ENCODE data around the gene ZNF770.

ZNF770 gene

GRCh38 chr15:35007397-35007796 is 19.3 kb upstream of the ZNF770 start:
- Histone ChIP-seq H3K27me3 (ENCODE audit: insufficient read depth, poor library complexity, severe bottlenecking) (no peaks in the 10 kb centered on the region), H3K4me3 (replicated peaks; ENCODE audit: insufficient read depth, low read length) (no peak overlapping the region), H3K27ac (replicated peaks) (no peak overlapping the region)
- DNase-seq (ENCODE audit: low read depth in 1 of 2, low spot score in 1 of 2): no peak
- TF ChIP-seq, protein P1, sequence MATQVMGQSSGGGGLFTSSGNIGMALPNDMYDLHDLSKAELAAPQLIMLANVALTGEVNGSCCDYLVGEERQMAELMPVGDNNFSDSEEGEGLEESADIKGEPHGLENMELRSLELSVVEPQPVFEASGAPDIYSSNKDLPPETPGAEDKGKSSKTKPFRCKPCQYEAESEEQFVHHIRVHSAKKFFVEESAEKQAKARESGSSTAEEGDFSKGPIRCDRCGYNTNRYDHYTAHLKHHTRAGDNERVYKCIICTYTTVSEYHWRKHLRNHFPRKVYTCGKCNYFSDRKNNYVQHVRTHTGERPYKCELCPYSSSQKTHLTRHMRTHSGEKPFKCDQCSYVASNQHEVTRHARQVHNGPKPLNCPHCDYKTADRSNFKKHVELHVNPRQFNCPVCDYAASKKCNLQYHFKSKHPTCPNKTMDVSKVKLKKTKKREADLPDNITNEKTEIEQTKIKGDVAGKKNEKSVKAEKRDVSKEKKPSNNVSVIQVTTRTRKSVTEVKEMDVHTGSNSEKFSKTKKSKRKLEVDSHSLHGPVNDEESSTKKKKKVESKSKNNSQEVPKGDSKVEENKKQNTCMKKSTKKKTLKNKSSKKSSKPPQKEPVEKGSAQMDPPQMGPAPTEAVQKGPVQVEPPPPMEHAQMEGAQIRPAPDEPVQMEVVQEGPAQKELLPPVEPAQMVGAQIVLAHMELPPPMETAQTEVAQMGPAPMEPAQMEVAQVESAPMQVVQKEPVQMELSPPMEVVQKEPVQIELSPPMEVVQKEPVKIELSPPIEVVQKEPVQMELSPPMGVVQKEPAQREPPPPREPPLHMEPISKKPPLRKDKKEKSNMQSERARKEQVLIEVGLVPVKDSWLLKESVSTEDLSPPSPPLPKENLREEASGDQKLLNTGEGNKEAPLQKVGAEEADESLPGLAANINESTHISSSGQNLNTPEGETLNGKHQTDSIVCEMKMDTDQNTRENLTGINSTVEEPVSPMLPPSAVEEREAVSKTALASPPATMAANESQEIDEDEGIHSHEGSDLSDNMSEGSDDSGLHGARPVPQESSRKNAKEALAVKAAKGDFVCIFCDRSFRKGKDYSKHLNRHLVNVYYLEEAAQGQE (IDR thresholded peaks at IDR 0.05; ENCODE audit: insufficient replicate concordance, low read depth): no peak
- TF ChIP-seq SPI1 (IDR thresholded peaks at IDR 0.05; ENCODE audit: borderline replicate concordance, low read depth) (no peak), CTCF (IDR thresholded peaks at IDR 0.05; ENCODE audit: insufficient read depth, low read length) (no peak), POLR2AphosphoS5 (IDR thresholded peaks at IDR 0.05; ENCODE audit: low read depth) (no peak), GABPA (IDR thresholded peaks at IDR 0.05; ENCODE audit: low read depth) (no peak)

GRCh38 chr15:35005933-35006332 is 17.8 kb upstream of the ZNF770 start:
- H3K4me3 ChIP-seq (replicated peaks; ENCODE audit: insufficient read depth, low read length): no peak overlapping the region
- TF ChIP-seq POLR2AphosphoS5 (IDR thresholded peaks at IDR 0.05; ENCODE audit: low read depth) (no peak), SPI1 (IDR thresholded peaks at IDR 0.05; ENCODE audit: borderline replicate concordance, low read depth) (no peak), CTCF (IDR thresholded peaks at IDR 0.05; ENCODE audit: insufficient read depth, low read length) (no peak), GABPA (IDR thresholded peaks at IDR 0.05; ENCODE audit: low read depth) (no peak)
- TF ChIP-seq, protein P1 (IDR thresholded peaks at IDR 0.05; ENCODE audit: insufficient replicate concordance, low read depth): no peak
- no peak for DNase-seq (ENCODE audit: low read depth in 1 of 2, low spot score in 1 of 2)
- H3K27me3 ChIP-seq (ENCODE audit: insufficient read depth, poor library complexity, severe bottlenecking): no peaks in the 10 kb centered on the region
- H3K27ac ChIP-seq (replicated peaks): no peak overlapping the region

GRCh38 chr15:35003928-35004327 is 15.8 kb upstream of the ZNF770 start:
- H3K4me3 ChIP-seq (replicated peaks; ENCODE audit: insufficient read depth, low read length): no peak overlapping the region

More at GRCh38 chr15:35003928-35004327, 15.8 kb upstream of the ZNF770 start:
- Histone ChIP-seq H3K27ac (replicated peaks) (no peak overlapping the region), H3K27me3 (ENCODE audit: insufficient read depth, poor library complexity, severe bottlenecking) (no peaks in the 10 kb centered on the region)
- DNase-seq (ENCODE audit: low read depth in 1 of 2, low spot score in 1 of 2): no peak
- no peak for TF ChIP-seq POLR2AphosphoS5 (IDR thresholded peaks at IDR 0.05; ENCODE audit: low read depth)
- TF ChIP-seq, protein P1 (IDR thresholded peaks at IDR 0.05; ENCODE audit: insufficient replicate concordance, low read depth): no peak
- no peak for TF ChIP-seq SPI1 (IDR thresholded peaks at IDR 0.05; ENCODE audit: borderline replicate concordance, low read depth)
- no peak for TF ChIP-seq GABPA (IDR thresholded peaks at IDR 0.05; ENCODE audit: low read depth)
- no peak for TF ChIP-seq CTCF (IDR thresholded peaks at IDR 0.05; ENCODE audit: insufficient read depth, low read length)

All from HL-60 (cell line).